GM18498 (cell line): Measurements from ENCODE around the gene SLCO3A1.
"Not testable (repeated sequence)": the region's sequence is repeated elsewhere in the genome, so short reads cannot be mapped to it uniquely, and the experiment has no call there.

Experiments used
- ATAC-seq: cut with Tn5 transposase; IDR thresholded peaks from one replicate; pipeline ENCODE4 v1.9.1; 2021; ENCODE audit warnings: mild to moderate bottlenecking, moderate library complexity; ENCODE audit not compliant: unreplicated experiment

Gene SLCO3A1

DNA sequence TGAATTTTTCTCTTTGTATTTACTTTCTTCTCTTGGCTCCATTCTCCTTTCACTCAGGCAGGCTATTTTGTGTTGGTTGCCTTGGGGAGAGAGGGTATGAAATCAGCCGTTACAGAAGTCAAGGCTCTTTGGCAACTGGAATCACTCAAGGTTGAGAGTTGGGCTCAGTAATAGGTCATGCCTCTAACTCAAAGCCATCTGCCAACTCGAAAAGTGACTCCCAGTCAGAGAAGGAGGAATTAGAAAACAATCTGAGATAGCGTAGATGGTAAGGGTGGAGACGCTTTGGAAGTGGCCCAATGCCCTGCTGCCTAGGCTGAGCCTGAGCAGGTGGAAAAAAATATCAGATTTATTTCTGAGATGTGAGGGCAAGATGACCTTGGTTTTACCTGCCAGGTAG is 334.5 kb downstream of the SLCO3A1 start:
- ATAC-seq: no peak

DNA sequence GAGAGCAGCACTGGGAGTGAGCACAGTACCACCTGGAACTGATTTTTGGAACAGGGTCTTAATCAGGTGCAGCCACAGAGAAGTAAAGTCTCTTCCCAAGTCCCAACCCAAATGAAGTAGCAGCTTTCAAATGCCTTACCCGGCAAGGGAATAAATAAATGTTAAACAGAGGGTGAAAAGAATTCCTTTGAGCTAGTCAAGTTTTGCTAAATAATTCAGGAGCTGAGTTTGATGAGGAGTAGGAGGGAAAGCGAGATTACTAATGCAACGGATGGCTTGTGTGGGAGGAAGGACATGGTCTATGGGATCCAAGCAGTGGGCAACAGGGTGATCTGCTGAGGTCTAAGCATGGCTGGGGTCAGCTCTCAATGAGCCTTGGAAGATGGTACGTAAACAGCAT is 335.7 kb downstream of the SLCO3A1 start:
- no peak for ATAC-seq

- ATAC-seq: no peak
Measured at GRCh38 chr15:92195241-92195640, 341.7 kb downstream of the SLCO3A1 start.

DNA sequence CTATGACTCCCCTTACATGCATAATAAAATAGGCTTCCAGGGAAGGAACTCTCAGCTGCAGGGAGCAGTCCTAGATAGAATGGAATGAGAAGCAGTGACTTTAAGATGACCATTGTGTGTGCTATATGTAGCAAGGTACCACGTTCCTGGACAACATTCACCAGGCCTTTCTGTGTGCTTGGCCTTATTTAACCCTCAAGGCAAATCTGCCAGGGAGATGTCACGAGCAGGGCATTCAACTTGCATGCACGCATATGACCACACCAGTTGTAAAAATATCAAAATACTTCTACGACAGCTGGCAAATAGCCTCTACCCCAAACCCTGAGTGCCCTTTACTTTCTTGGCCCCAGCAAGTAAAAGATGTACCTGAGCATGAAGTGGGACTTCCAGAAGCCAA is 342.8 kb downstream of the SLCO3A1 start:
- ATAC-seq: no peak

GRCh38 chr15:92197746-92198145 is 344.2 kb downstream of the SLCO3A1 start:
- no peak for ATAC-seq

GRCh38 chr15:92200891-92201290 is 347.4 kb downstream of the SLCO3A1 start:
- no peak for ATAC-seq

DNA sequence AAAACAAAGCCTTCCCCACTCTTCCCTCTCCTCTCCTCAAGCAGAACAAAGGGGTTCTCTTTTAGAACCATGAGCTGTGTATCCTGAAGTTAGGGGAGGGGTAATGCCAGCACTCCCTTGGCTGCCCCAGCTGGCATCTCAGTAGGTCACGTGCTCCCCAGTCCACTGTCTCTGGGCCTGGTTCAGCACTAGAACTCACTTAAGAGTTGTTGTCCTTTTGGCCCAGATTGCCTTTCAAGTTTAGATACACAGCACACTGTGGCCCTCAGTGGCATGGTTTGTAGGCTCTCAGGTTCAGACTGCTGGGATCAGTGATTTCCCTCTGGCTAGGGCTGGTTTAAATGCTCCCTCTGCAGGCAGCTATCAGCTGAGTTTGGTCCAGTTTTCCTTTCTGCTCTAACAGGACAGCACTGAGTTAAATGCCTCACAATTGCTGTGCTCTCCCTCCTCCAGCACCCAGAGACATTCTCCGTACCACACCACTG is 351.8 kb downstream of the SLCO3A1 start:
- ATAC-seq: no peak

DNA sequence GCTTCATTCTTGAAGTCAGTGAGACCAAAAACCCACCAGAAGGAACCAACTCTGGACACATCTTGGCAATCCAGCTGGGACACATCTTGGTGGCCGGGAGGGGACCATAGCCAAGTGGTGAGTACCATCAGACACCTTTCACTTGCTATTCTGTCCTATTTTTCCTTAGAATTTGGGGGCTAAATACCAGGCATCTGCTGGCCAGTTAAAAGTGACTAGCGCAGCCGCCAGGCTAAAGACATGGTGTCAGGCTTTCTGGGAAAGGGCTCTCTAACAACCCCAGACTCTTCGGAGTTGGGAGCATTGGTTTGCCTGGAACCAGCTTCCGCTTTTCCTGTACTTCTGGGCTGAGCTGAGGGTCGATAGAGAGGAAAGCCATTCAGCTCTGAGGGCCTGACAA is 354.1 kb downstream of the SLCO3A1 start:
- not testable (repeated sequence) for ATAC-seq
